ENCODE measurements around the gene AAMDC.
"Not testable (repeated sequence)": the region's sequence is repeated elsewhere in the genome, so short reads cannot be mapped to it uniquely, and the experiment has no call there.

AAMDC gene

DNA sequence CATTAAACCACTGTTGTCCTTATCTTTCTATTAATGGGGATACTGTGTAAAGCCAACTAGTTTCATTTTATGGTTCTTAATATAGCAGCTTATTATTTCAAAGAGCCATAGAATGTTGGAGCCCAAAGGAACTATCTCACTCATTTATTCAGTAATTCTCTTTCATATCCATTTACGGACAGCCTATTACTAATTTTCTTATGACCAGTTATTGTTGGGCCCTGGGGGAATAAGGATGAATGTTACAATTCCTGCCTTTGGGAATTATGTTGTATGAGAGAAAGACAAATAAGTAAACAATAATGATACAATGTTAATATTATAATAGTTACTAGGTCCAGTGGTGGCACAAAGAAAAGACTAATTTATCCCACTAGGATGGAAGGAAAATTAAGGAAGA, 52.4 kb downstream of the AAMDC start:
- TF ChIP-seq, protein P1, sequence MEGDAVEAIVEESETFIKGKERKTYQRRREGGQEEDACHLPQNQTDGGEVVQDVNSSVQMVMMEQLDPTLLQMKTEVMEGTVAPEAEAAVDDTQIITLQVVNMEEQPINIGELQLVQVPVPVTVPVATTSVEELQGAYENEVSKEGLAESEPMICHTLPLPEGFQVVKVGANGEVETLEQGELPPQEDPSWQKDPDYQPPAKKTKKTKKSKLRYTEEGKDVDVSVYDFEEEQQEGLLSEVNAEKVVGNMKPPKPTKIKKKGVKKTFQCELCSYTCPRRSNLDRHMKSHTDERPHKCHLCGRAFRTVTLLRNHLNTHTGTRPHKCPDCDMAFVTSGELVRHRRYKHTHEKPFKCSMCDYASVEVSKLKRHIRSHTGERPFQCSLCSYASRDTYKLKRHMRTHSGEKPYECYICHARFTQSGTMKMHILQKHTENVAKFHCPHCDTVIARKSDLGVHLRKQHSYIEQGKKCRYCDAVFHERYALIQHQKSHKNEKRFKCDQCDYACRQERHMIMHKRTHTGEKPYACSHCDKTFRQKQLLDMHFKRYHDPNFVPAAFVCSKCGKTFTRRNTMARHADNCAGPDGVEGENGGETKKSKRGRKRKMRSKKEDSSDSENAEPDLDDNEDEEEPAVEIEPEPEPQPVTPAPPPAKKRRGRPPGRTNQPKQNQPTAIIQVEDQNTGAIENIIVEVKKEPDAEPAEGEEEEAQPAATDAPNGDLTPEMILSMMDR (IDR thresholded peaks at IDR 0.05; ENCODE audit: extremely low read depth, missing control alignments) = no peak
- no peak for DNase-seq (ENCODE audit: low spot score)

DNA sequence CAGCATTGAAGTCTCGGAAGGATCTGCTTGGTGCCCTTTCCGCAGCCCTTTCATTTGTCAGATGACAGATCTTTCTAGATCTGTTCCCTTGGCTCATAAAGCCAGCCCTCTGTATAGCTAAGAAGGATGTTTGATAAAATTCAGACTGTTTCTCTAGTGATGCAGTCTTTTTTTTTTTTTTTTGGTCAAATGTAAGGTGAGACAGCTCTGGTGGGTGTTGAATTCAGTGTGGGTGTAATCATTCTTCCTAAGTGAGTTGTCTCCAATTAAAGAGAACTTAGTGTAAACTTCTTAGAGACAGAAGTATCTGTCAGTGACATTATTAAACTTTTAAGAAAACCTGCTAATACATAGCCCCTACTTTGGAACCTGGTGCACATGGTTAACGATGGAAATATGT, 53.3 kb downstream of the AAMDC start:
- TF ChIP-seq, protein P1 (IDR thresholded peaks at IDR 0.05; ENCODE audit: extremely low read depth, missing control alignments) = no peak
- DNase-seq (ENCODE audit: low spot score) = no peak

DNA sequence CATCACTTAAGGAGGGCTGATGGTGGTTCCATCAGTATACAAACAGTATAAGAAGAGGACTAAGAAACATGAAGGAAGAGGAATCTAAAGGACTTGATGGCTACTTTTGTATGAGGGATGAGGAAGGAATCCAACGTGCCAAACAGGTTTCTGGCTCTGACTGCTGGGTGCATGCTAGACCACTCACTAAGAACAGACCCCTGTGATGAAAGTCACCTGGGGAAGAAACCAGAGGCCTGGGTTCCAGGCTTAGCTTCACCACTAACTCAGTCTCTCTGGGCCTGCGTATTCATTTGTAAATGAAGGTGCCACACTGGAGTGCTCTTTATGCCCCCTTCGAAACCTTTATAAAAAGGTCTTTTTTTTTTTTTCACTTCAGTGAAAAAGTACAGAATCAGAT, 55.1 kb downstream of the AAMDC start:
- DNase-seq (ENCODE audit: low spot score) = no peak
- TF ChIP-seq, protein P1 (IDR thresholded peaks at IDR 0.05; ENCODE audit: extremely low read depth, missing control alignments) = no peak

DNA sequence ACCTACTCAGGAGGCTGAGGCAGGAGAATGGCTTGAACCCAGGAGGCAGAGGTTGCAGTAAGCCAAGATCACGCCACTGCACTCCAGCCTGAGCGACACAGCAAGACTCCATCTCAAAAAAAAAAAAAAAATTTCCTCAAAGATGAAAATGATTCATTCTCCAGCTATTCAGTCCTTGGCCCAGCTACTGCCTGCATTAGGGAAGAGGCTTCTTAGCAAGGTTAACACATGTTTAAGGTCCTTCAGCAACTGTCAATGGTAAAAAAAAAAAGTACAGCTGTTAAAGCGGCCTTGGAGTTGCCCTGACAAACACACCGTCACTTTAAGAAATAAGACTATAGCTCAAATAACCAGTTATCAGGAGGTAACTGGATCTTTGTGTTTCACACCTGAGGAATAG, 57.3 kb downstream of the AAMDC start:
- not testable (repeated sequence) for DNase-seq (ENCODE audit: low spot score)

DNA sequence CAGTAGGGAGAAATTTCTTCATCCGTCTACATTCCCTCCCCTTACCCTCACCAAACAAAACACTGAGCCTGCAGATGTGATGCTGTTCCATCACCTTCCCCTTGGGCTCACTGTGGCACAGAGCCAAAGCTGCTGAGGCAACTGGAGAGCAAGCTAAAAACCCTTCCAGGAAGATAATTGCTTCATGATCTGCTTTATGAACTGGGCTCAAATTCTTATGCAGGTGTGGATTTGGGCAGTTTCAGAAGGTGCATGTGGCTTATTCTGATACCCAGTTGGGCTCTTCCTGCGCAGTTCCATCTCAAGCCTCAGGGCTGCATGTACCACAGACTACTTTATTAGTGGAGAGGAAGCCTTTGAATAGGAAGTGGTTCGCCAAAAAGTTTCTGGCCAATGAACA, 58.3 kb downstream of the AAMDC start:
- peak; percentile 28 for DNase-seq (ENCODE audit: low spot score)
- TF ChIP-seq, protein P1 (IDR thresholded peaks at IDR 0.05; ENCODE audit: extremely low read depth, missing control alignments) = no peak

DNA sequence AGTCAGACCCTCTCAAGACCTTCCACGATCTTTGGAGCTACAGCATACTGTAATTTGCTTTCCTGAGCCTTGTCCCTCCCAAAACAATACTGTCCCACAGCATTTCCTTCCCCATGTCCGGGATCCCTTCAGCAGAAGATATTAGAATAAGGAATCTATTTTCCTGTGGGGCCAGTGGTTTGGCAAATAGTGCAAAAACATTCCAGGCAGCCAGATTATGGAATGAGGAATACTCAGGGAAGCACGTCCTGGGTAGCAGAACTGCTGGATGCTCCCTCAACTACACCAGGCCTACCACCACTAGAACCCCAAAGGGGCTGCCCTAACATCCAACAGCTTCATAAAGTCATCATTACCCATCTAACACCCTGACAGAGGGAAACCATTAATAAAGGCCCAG, 61.5 kb downstream of the AAMDC start:
- TF ChIP-seq, protein P1 (IDR thresholded peaks at IDR 0.05; ENCODE audit: extremely low read depth, missing control alignments) = no peak
- no peak for DNase-seq (ENCODE audit: low spot score)

DNA sequence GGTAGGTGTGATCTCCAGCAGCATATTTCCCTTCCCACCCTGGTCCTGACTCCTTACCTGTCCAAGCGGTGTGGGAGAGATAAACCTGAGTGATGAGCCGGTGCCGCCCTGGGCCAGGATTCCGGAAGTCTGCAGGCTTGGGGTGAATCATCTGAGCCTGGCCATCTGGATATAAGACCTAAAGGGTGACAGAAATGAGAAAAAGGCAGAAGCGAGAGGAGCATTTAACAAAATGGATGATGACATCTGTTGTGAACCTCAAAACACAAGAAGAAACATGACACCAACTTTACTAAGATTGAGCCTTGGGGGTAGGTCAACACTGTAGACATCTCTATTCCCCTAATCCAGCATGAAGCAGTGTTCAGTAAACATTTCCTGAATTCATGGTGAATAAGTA, 62.8 kb downstream of the AAMDC start:
- DNase-seq (ENCODE audit: low spot score) = no peak
- TF ChIP-seq, protein P1 (IDR thresholded peaks at IDR 0.05; ENCODE audit: extremely low read depth, missing control alignments) = no peak

DNA sequence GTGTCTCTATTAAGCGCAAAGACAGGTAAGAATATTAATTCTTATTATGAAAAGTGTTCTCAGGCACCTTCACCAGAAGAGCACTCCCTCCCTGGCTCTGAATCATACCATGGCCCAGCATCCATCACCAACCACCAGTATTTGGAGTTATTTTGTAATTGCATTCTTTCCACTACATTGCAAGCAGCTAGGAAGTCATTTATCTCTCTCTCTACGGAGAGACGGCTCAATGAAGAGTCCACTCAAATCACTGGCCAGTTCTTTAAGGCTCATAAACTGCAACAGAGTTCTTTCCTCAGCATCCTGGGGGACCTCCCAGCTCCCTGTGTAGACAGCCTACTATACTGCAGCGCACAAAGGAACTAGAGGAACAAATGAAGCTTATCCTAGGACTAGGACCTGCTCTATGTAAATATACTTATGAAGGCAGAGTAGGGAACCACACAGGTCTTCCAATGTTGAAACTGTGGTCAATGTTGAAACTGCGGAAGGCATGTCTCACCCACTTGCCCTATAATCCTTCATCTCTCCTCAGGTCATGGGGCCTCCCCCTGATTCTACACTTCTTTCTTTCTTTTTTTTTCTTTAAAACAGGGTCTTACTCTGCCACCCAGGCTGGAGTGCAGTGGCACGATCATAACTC, 63.4 kb downstream of the AAMDC start:
- TF ChIP-seq, protein P1 (IDR thresholded peaks at IDR 0.05; ENCODE audit: extremely low read depth, missing control alignments) = no peak
- DNase-seq (ENCODE audit: low spot score) = no peak

Data from GM20000 (cell line).